Measurements from ENCODE around the gene APOL1.

DNA sequence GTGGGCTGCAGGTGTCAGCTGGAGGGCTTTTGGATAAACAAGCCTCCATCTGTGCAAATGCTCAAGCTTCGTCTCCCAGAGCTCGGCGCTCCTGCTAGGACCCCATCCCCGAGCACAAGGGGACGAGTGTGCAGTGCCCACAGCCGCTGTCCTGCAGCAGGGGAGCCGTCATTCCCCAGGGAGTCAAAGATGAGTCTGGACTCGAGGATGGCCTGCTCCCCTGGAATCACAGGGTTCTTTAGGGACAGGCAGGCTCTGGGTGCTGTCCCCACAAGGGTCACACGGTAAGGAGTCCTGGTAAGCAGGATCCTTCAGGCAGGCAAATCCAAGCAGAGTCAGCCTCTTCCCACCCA lies 50.2 kb downstream of the APOL1 start:
- TF ChIP-seq, protein P1, sequence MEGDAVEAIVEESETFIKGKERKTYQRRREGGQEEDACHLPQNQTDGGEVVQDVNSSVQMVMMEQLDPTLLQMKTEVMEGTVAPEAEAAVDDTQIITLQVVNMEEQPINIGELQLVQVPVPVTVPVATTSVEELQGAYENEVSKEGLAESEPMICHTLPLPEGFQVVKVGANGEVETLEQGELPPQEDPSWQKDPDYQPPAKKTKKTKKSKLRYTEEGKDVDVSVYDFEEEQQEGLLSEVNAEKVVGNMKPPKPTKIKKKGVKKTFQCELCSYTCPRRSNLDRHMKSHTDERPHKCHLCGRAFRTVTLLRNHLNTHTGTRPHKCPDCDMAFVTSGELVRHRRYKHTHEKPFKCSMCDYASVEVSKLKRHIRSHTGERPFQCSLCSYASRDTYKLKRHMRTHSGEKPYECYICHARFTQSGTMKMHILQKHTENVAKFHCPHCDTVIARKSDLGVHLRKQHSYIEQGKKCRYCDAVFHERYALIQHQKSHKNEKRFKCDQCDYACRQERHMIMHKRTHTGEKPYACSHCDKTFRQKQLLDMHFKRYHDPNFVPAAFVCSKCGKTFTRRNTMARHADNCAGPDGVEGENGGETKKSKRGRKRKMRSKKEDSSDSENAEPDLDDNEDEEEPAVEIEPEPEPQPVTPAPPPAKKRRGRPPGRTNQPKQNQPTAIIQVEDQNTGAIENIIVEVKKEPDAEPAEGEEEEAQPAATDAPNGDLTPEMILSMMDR (IDR thresholded peaks at IDR 0.05), result no peak
- TF ChIP-seq POLR2A (IDR thresholded peaks at IDR 0.05), result no peak
